GM13976 (cell line): ENCODE results near the gene NREP.

Experiments
- DNase-seq: peaks from one replicate; pipeline ENCODE4 v3.0.0; 2012; ENCODE audit warnings: low spot score
- CTCF ChIP-seq: IDR thresholded peaks from 2 replicates; pipeline ENCODE4 v1.5.1; 2012; ENCODE audit warnings: borderline replicate concordance, mild to moderate bottlenecking; ENCODE audit not compliant: insufficient read depth; ENCODE audit errors: extremely low read depth, missing control alignments, control extremely low read depth
- in situ Hi-C: fragments of 300-500 bp; cut with MboI; formaldehyde crosslinking; loops from one replicate; pipeline ENCODE4 v1.12.0; 2022; ENCODE audit warnings: low sequenced_read_pairs, mixed read lengths, inconsistent platforms; ENCODE audit not compliant: unreplicated experiment

Gene NREP

DNA sequence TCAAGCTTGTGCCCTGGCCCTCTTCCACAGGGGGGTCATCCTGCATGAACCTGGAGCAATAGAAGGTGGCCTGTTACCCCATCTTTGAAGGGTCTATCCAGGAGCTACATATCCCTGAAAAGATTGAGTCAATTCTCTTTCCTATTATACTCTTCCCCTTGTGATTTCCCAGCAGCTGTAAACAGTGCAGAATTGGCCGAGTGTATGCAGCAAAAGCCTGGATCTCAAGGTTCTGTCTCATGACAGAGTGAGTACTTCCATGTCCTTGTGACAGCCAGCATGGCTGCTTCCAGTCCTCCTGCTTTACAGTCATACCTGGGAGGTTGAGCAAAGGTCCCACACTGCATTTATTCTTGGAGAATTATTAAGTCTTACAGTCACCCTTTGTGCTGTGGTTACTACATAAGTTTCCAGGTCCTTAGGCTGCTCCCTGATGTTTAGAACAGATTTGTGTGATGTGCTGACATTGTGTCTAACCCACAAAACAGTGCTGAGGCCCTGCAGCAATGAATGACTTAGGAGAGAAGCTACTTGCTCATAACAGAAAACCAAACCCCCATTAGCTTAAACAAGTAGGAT is 67.5 kb downstream of the NREP start:
- in situ Hi-C loops, result no loop called here
- TF ChIP-seq CTCF, result no peak
- DNase-seq, result no peak

GRCh38 chr5:111685969-111686368 is 71.0 kb downstream of the NREP start:
- in situ Hi-C loops, result no loop called here
- DNase-seq, result no peak
- no peak for TF ChIP-seq CTCF

GRCh38 chr5:111682641-111683040 is 74.4 kb downstream of the NREP start:
- no peak for TF ChIP-seq CTCF
- no peak for DNase-seq

DNA sequence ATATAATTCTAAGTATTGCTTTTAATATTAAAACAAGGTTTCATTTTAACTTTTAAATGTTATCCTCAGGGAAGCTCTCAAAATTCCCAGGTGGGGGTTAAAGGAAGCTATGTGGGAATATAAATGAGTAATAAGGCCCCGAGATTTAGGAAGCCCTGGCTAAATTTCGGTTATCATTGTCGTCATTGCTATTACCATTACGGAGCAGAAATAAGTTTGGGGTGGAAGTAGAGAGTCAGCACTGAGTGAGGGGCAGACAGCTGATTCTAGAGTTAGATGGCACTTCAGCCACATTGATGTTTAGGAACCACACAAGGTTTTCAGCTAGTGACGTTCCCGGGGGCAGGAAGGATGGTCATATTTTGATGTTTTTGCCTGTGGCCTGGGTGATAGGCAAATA is 74.9 kb downstream of the NREP start:
- no peak for TF ChIP-seq CTCF
- DNase-seq, result no peak
- in situ Hi-C loops, result no loop called here

More at GRCh38 chr5:111682641-111683040, 74.4 kb downstream of the NREP start:
- in situ Hi-C loops, result no loop called here

GRCh38 chr5:111681414-111682120 is 75.4 kb downstream of the NREP start:
- DNase-seq, result no peak
- TF ChIP-seq CTCF, result no peak
- in situ Hi-C loops, result no loop called here

- in situ Hi-C loops, result no loop called here
- TF ChIP-seq CTCF, result no peak
- DNase-seq, result no peak
These were observed 76.1 kb downstream of the NREP start for GRCh38 chr5:111680737-111681413.
